Natural killer cell (primary cell): ENCODE results near the gene PHAF1. TPM values are rescaled to one million over a fixed set of nuclear protein-coding genes. Genes with fewer than 3 reads are reported as not detected.
"Not testable (repeated sequence)": the region's sequence is repeated elsewhere in the genome, so short reads cannot be mapped to it uniquely, and the experiment has no call there.

Source experiments
- ATAC-seq, 3 donors: fragments of 150-1000 bp in 2 of 3; fragments of 200-7000 bp in 1 of 3; cut with Tn5 transposase; 1 replicate in 1 of 3; 2 replicates in 2 of 3; pipeline ENCODE4 v1.10.0; 2021; ENCODE audit warnings: mild to moderate bottlenecking in 2 of 3, moderate library complexity in 2 of 3
- DNase-seq, 2 donors: peaks; one replicate each; pipeline versions ENCODE4 v3.0.0 to v3.0.0-alpha.2; 2013 to 2021; ENCODE audit warnings: mixed read lengths in 1 of 2
- H3K27ac ChIP-seq: one replicate; pipeline ENCODE4 v1.5.1; 2013; ENCODE audit warnings: mild to moderate bottlenecking, low read length
- H3K27me3 ChIP-seq: one replicate; pipeline ENCODE4 v1.6.1; 2013; ENCODE audit warnings: low read length; ENCODE audit not compliant: control insufficient read depth, insufficient read depth
- H3K36me3 ChIP-seq: one replicate; pipeline ENCODE4 v1.6.1; 2013; ENCODE audit warnings: low read length; ENCODE audit not compliant: control insufficient read depth, insufficient read depth
- H3K4me1 ChIP-seq: one replicate; pipeline ENCODE4 v1.6.1; 2013; ENCODE audit warnings: low read length; ENCODE audit not compliant: control insufficient read depth, insufficient read depth
- H3K4me3 ChIP-seq: one replicate; pipeline ENCODE4 v1.5.1; 2013; ENCODE audit warnings: low read length
- H3K9me3 ChIP-seq: one replicate; pipeline ENCODE4 v1.6.1; 2013; ENCODE audit warnings: low read length; ENCODE audit not compliant: control insufficient read depth, insufficient read depth
- H3K27ac Mint-ChIP-seq, 2 donors: one replicate each; pipeline ENCODE4 v1.8.0; 2022; ENCODE audit warnings: mild to moderate bottlenecking in 2 of 2, mixed read lengths in 2 of 2, moderate library complexity in 1 of 2
- H3K27me3 Mint-ChIP-seq, 2 donors: one replicate each; pipeline ENCODE4 v1.8.0; 2022; ENCODE audit warnings: low read depth in 2 of 2, mixed read lengths in 2 of 2
- H3K36me3 Mint-ChIP-seq: one replicate; pipeline ENCODE4 v1.8.0; 2022; ENCODE audit warnings: mixed read lengths
- H3K4me1 Mint-ChIP-seq, 2 donors: one replicate each; pipeline ENCODE4 v1.8.0; 2022; ENCODE audit warnings: mixed read lengths in 2 of 2
- H3K4me3 Mint-ChIP-seq: one replicate; pipeline ENCODE4 v1.8.0; 2022; ENCODE audit warnings: mild to moderate bottlenecking, moderate library complexity, mixed read lengths
- H3K9me3 Mint-ChIP-seq, 2 donors: one replicate each; pipeline ENCODE4 v1.8.0; 2022; ENCODE audit warnings: mixed read lengths in 2 of 2
- CTCF ChIP-seq: fragments of 200-600 bp; IDR thresholded peaks from one replicate; pipeline ENCODE4 v1.8.0; 2022; ENCODE audit warnings: antibody characterized with exemption
- WGBS: methylation state at CpG from one replicate; pipeline ENCODE4 v1.1.7; 2013; ENCODE audit warnings: missing lambda C conversion rate; ENCODE audit not compliant: insufficient coverage; 5-methylcytosine and 5-hydroxymethylcytosine counted together
- intact Hi-C: fragments of 100-400 bp; cut with micrococcal nuclease; formaldehyde crosslinking; loops from one replicate; pipeline ENCODE4 v1.14.2; 2022
- total RNA-seq, 4 donors: library from RNA; stranded (reverse); fragments of 120-200 nt in 1 of 4; gene quantifications; one replicate each; pipeline versions ENCODE4 v1.2.3 to v1.2.4, GENCODE V29; 2013 to 2022

The PHAF1 gene
- total RNA-seq, 3 donors from 2014 or later (not counting 1 experiment from before 2014, with no cell fraction given): 17.0 to 22.4 (median 22.0) TPM

DNA sequence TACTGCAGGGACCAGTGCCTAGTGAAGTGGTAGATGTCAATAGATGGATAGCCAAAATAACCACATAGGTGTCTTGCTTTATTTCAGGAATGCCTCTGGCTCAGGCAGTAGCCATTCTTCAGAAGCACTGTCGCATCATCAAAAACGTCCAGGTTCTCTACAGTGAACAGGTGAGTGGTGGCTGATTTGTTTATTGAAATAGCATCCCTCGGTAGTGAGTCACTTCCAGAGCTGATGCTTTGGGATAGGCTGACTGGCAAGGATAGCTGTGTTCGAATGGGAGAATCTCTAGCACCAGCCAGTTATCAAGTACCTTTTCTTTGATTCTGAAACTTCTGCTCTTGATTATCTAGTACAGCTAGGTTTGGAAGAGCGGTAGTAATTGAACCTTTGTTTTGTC, 10.3 kb downstream of the PHAF1 start:
- H3K4me1 ChIP-seq: no peaks in the 10 kb centered on the region
- no peaks in the 10 kb centered on the region for H3K27me3 Mint-ChIP-seq
- no peak for TF ChIP-seq CTCF
- H3K4me1 Mint-ChIP-seq: peaks cover 0 to 8% of the 10 kb centered on the region in 2 donors
- 93% methylated on average over 5 of the region's 5 CpGs for WGBS
- no peaks in the 10 kb centered on the region for H3K9me3 ChIP-seq
- H3K27ac Mint-ChIP-seq: no peak overlapping the region
- peaks cover 28% of the 10 kb centered on the region for H3K36me3 ChIP-seq
- ATAC-seq (no peak), DNase-seq (no peak)
- no peak overlapping the region for H3K27ac ChIP-seq
- intact Hi-C loops: no loop called here
- no peak overlapping the region for H3K4me3 Mint-ChIP-seq
- H3K27me3 ChIP-seq: no peaks in the 10 kb centered on the region
- H3K9me3 Mint-ChIP-seq: no peaks in the 10 kb centered on the region
- no peak overlapping the region for H3K4me3 ChIP-seq
- H3K36me3 Mint-ChIP-seq: peaks cover 7% of the 10 kb centered on the region

- DNase-seq, H3K9me3 Mint-ChIP-seq, H3K4me1 Mint-ChIP-seq, H3K27ac ChIP-seq, H3K4me3 ChIP-seq, intact Hi-C loops, H3K27me3 Mint-ChIP-seq, H3K27me3 ChIP-seq, H3K9me3 ChIP-seq, H3K4me3 Mint-ChIP-seq, ATAC-seq, H3K36me3 Mint-ChIP-seq, H3K27ac Mint-ChIP-seq, H3K4me1 ChIP-seq: not testable (repeated sequence)
- WGBS: 100% methylated on average over 5 of the region's 5 CpGs
- H3K36me3 ChIP-seq: peaks cover 43% of the 10 kb centered on the region
Measured at GRCh38 chr16:67122799-67123198, 13.1 kb downstream of the PHAF1 start.

DNA sequence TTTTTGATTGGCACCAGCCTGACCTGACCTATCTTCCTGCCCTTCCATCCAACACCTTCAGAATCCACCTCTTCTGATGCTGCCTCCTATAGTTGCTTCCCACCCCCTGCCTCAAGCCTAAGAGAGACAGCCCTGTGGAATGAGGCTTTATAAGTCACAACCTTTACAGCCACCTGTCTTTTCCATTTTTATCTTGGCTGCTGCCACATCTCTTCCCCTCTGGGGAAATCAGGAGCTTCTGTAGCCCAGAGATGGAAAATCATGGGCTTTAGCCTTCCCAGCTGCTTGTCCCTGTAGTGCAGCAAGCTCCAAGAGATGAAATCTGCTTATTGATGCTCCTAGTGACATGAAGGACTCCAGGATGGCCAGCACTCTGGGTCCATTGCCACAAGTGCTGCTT, 18.7 kb downstream of the PHAF1 start:
- Histone ChIP-seq H3K4me1 (no peaks in the 10 kb centered on the region), H3K36me3 (peaks cover 43% of the 10 kb centered on the region), H3K27me3 (no peaks in the 10 kb centered on the region), H3K9me3 (no peaks in the 10 kb centered on the region), H3K4me3 (no peak overlapping the region), H3K27ac (no peak overlapping the region)
- DNase-seq (no peak), ATAC-seq (no peak)
- no peak overlapping the region for H3K4me3 Mint-ChIP-seq
- no peaks in the 10 kb centered on the region for H3K27me3 Mint-ChIP-seq
- no peak for TF ChIP-seq CTCF
- peaks cover 0 to 4% of the 10 kb centered on the region in 2 donors for H3K4me1 Mint-ChIP-seq
- intact Hi-C loops: no loop called here
- no peaks in the 10 kb centered on the region for H3K9me3 Mint-ChIP-seq
- H3K27ac Mint-ChIP-seq: no peak overlapping the region
- H3K36me3 Mint-ChIP-seq: peaks cover 6% of the 10 kb centered on the region

- Mint-ChIP-seq H3K9me3 (no peaks in the 10 kb centered on the region), H3K27me3 (no peaks in the 10 kb centered on the region), H3K4me3 (no peak overlapping the region), H3K4me1 (peaks cover 0 to 4% of the 10 kb centered on the region in 2 donors), H3K36me3 (peaks cover under 1% of the 10 kb centered on the region), H3K27ac (no peak overlapping the region)
- Histone ChIP-seq H3K9me3 (no peaks in the 10 kb centered on the region), H3K36me3 (peaks cover 41% of the 10 kb centered on the region), H3K4me3 (no peak overlapping the region), H3K4me1 (no peaks in the 10 kb centered on the region), H3K27ac (no peak overlapping the region), H3K27me3 (no peaks in the 10 kb centered on the region)
- intact Hi-C loops: no loop called here
- TF ChIP-seq CTCF: no peak
- ATAC-seq: no peak
- WGBS: 95% methylated on average over 3 of the region's 3 CpGs
- no peak for DNase-seq
Measured at GRCh38 chr16:67128887-67129286, 19.1 kb downstream of the PHAF1 start.
